Measurements from ENCODE around the gene STIM1.
"Not testable (repeated sequence)": the region's sequence is repeated elsewhere in the genome, so short reads cannot be mapped to it uniquely, and the experiment has no call there.

STIM1 gene

DNA sequence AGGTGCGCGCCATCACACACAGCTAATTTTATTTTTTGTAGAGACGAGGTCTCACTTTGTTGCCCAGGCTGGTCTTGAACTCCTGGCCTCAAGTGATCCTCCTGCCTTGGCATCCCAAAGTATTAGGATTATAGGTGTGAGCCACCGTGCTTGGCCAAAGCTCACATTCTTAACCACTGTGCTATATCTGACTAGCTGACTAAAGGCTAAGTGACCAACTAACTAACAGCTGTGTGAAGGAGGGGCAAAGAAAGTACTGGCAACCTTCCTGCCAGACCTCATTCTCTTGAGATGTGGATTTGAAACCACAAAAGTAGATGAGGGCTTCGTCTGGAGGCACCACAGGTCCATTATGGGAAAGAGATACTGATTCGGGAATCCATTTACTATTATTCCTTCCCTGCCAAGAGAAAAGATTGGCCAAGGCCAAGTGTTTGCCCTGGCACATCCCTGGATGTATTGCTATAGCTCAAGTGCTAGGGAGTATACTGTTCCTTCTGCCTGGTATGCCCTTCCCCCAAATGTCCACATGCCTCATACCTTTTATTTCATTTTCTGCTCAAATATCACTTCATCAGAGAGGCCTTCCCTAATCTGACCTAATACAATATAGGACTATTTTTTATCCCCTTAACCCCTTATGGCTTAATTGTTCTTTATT lies 186.4 kb downstream of the STIM1 start:
- Histone ChIP-seq H3K9ac (ENCODE audit: insufficient read length, low read depth) (no peak overlapping the region), H3K9me3 (ENCODE audit: insufficient read depth, low read length) (no peaks in the 10 kb centered on the region), H3K4me1 (ENCODE audit: insufficient read depth, insufficient read length) (no peaks in the 10 kb centered on the region), H3K27me3 (ENCODE audit: insufficient read depth, insufficient read length) (no peaks in the 10 kb centered on the region), H3K36me3 (ENCODE audit: insufficient read depth, insufficient read length, low read length) (no peaks in the 10 kb centered on the region), H3K4me3 (ENCODE audit: insufficient read length, low read depth) (no peak overlapping the region)
- no peak for TF ChIP-seq YY1 (IDR thresholded peaks at IDR 0.05; ENCODE audit: insufficient read depth, insufficient read length)
- DNase-seq (ENCODE audit: low read depth, low spot score) = no peak

DNA sequence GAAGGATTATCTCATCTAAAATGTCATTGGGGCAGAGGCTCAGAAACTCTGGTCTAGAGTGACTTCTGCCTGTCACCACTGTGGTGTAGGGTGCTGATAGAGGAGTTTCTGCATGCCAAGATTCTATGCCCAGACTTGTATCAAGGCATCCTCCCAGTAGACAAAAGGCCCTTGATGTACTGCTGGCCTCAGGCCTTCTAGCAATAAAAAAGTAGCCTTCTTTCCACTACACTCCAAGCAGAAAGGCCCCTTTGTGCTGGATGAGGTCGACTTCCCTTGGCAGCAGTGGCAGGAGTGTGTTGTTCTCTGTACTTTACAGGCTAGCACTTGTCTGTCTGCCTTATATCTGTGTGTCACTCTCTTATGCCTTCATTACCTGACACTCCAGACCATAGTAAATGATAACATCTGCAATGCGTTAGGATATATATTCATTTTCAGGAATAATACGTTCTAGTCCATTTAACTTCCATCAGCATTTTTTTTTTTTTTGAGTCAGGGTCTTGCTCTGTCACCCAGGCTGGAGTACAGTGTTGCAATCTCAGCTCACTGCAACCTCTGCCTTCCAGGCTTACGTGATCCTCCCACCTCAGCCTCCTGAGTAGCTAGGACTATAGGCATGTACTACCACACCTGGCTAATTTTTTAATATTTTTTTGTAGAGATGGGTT lies 189.6 kb downstream of the STIM1 start:
- Histone ChIP-seq H3K4me1 (ENCODE audit: insufficient read depth, insufficient read length) (no peaks in the 10 kb centered on the region), H3K36me3 (ENCODE audit: insufficient read depth, insufficient read length, low read length) (no peaks in the 10 kb centered on the region), H3K9ac (ENCODE audit: insufficient read length, low read depth) (no peak overlapping the region), H3K9me3 (ENCODE audit: insufficient read depth, low read length) (no peaks in the 10 kb centered on the region), H3K4me3 (ENCODE audit: insufficient read length, low read depth) (no peak overlapping the region), H3K27me3 (ENCODE audit: insufficient read depth, insufficient read length) (no peaks in the 10 kb centered on the region)
- TF ChIP-seq SUZ12 (IDR thresholded peaks at IDR 0.05; ENCODE audit: extremely low read depth, insufficient read depth, insufficient read length) (no peak), ZNF274 (IDR thresholded peaks at IDR 0.05; ENCODE audit: low read depth, low read length) (no peak), YY1 (IDR thresholded peaks at IDR 0.05; ENCODE audit: insufficient read depth, insufficient read length) (no peak)
- DNase-seq (ENCODE audit: low read depth, low spot score) = no peak

DNA sequence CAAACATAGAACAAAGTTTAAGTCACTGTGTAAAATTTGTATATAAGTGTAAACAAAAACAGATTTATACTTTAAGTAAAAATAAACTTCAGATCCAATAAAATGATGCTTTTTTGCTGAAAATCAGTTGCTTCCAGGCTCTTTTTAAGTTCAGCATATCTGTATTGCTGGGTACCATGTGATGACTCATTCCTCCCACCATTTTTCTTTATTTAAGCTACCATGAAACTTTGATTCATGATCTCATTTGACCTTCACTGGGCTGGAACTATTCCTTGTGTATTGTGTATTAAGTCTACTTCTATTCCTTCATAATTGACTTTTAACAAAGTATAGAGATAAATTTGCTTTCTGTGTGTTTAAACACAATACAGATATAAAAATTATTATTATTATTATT lies 192.9 kb downstream of the STIM1 start:
- Histone ChIP-seq H3K9me3 (ENCODE audit: insufficient read depth, low read length) (no peaks in the 10 kb centered on the region), H3K4me1 (ENCODE audit: insufficient read depth, insufficient read length) (no peaks in the 10 kb centered on the region), H3K9ac (ENCODE audit: insufficient read length, low read depth) (no peak overlapping the region), H3K36me3 (ENCODE audit: insufficient read depth, insufficient read length, low read length) (no peaks in the 10 kb centered on the region), H3K4me3 (ENCODE audit: insufficient read length, low read depth) (no peak overlapping the region), H3K27me3 (ENCODE audit: insufficient read depth, insufficient read length) (no peaks in the 10 kb centered on the region)
- DNase-seq (ENCODE audit: low read depth, low spot score) = no peak
- no peak for TF ChIP-seq ZNF274 (IDR thresholded peaks at IDR 0.05; ENCODE audit: low read depth, low read length)
- TF ChIP-seq SUZ12 (IDR thresholded peaks at IDR 0.05; ENCODE audit: extremely low read depth, insufficient read depth, insufficient read length) = no peak
- no peak for TF ChIP-seq YY1 (IDR thresholded peaks at IDR 0.05; ENCODE audit: insufficient read depth, insufficient read length)

DNA sequence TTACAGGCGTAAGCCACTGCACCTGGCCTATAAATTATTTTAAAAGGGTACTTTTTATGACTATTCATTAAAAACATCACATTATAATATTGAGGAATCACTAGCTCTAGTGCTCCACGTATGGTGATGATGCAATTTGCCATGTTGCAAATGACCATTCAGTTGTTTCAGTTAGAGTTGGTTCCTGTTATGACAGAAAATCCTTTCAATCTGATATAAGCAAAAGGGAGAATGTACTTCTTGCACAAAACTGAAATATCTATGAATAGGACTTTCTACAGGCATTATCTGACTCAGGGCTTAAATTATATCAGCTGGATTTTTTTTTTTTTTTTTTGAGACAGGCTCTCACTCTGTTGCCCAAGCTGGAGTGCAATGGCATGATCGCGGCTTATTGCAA lies 193.5 kb downstream of the STIM1 start:
- Histone ChIP-seq H3K4me3 (ENCODE audit: insufficient read length, low read depth) (no peak overlapping the region), H3K36me3 (ENCODE audit: insufficient read depth, insufficient read length, low read length) (no peaks in the 10 kb centered on the region), H3K27me3 (ENCODE audit: insufficient read depth, insufficient read length) (no peaks in the 10 kb centered on the region), H3K9me3 (ENCODE audit: insufficient read depth, low read length) (no peaks in the 10 kb centered on the region), H3K4me1 (ENCODE audit: insufficient read depth, insufficient read length) (no peaks in the 10 kb centered on the region), H3K9ac (ENCODE audit: insufficient read length, low read depth) (no peak overlapping the region)
- DNase-seq (ENCODE audit: low read depth, low spot score) = no peak
- no peak for TF ChIP-seq ZNF274 (IDR thresholded peaks at IDR 0.05; ENCODE audit: low read depth, low read length)
- TF ChIP-seq SUZ12 (IDR thresholded peaks at IDR 0.05; ENCODE audit: extremely low read depth, insufficient read depth, insufficient read length) = no peak
- TF ChIP-seq YY1 (IDR thresholded peaks at IDR 0.05; ENCODE audit: insufficient read depth, insufficient read length) = no peak

DNA sequence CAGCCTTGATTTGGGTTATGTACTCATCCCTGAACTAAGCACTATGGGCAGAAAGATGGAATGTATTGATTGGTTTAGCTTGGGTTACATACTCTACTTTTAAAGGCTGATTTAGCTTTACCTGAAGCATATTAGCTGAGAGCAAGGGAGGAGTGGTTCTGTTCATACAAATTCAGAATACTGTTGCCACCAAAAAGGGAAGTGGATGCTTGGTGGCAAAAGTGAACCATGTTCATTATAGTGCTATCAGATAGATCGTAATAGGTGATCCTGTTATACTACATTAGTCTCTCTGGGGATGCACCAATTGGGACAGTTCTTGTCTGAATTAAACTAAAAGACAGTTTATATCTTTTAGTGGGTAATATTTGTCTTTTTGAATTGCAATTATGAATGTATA lies 194.7 kb downstream of the STIM1 start:
- no peak for TF ChIP-seq ZNF274 (IDR thresholded peaks at IDR 0.05; ENCODE audit: low read depth, low read length)
- TF ChIP-seq YY1 (IDR thresholded peaks at IDR 0.05; ENCODE audit: insufficient read depth, insufficient read length) = no peak
- no peak for TF ChIP-seq SUZ12 (IDR thresholded peaks at IDR 0.05; ENCODE audit: extremely low read depth, insufficient read depth, insufficient read length)
- no peak for DNase-seq (ENCODE audit: low read depth, low spot score)
- Histone ChIP-seq H3K27me3 (ENCODE audit: insufficient read depth, insufficient read length) (no peaks in the 10 kb centered on the region), H3K9ac (ENCODE audit: insufficient read length, low read depth) (no peak overlapping the region), H3K4me3 (ENCODE audit: insufficient read length, low read depth) (no peak overlapping the region), H3K36me3 (ENCODE audit: insufficient read depth, insufficient read length, low read length) (no peaks in the 10 kb centered on the region), H3K4me1 (ENCODE audit: insufficient read depth, insufficient read length) (no peaks in the 10 kb centered on the region), H3K9me3 (ENCODE audit: insufficient read depth, low read length) (no peaks in the 10 kb centered on the region)

DNA sequence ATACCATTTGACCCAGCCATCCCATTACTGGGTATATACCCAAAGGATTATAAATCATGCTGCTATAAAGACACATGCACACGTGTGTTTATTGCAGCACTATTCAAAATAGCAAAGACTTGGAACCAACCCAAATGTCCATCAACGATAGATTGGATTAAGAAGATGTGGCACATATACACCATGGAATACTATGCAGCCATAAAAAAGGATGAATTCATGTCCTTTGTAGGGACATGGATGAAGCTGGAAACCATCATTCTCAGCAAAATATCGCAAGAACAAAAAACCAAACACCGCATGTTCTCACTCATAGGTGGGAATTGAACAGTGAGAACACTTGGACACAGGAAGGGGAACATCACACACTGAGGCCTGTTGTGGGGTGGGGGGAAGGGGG lies 197.7 kb downstream of the STIM1 start:
- DNase-seq (ENCODE audit: low read depth, low spot score); H3K27me3 ChIP-seq (ENCODE audit: insufficient read depth, insufficient read length); H3K4me1 ChIP-seq (ENCODE audit: insufficient read depth, insufficient read length); H3K9me3 ChIP-seq (ENCODE audit: insufficient read depth, low read length); H3K9ac ChIP-seq (ENCODE audit: insufficient read length, low read depth); H3K4me3 ChIP-seq (ENCODE audit: insufficient read length, low read depth); H3K36me3 ChIP-seq (ENCODE audit: insufficient read depth, insufficient read length, low read length): not testable (repeated sequence)

DNA sequence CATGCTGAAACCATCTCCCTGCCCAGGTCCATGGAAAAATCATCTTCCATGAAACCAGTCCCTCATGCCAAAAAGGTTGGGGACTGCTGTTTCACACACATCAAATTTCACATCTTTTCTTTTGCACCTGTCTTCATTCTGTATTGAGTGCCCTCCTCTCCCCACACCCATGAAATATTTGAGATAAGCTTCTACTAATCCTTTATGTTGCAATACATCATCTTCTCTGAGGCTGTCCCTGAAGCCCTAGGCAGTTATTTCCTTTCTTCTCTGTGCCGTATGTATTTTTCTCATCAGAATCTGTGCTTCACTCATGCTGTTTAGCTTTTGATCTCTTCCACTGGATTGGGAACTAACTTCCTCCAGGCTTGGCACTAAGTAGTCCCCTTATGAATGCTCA lies 199.2 kb downstream of the STIM1 start:
- Histone ChIP-seq H3K9ac (ENCODE audit: insufficient read length, low read depth) (no peak overlapping the region), H3K9me3 (ENCODE audit: insufficient read depth, low read length) (no peaks in the 10 kb centered on the region), H3K27me3 (ENCODE audit: insufficient read depth, insufficient read length) (no peaks in the 10 kb centered on the region), H3K4me3 (ENCODE audit: insufficient read length, low read depth) (no peak overlapping the region), H3K4me1 (ENCODE audit: insufficient read depth, insufficient read length) (no peaks in the 10 kb centered on the region), H3K36me3 (ENCODE audit: insufficient read depth, insufficient read length, low read length) (peaks cover 8% of the 10 kb centered on the region)
- TF ChIP-seq YY1 (IDR thresholded peaks at IDR 0.05; ENCODE audit: insufficient read depth, insufficient read length) = no peak
- no peak for TF ChIP-seq SUZ12 (IDR thresholded peaks at IDR 0.05; ENCODE audit: extremely low read depth, insufficient read depth, insufficient read length)
- no peak for TF ChIP-seq ZNF274 (IDR thresholded peaks at IDR 0.05; ENCODE audit: low read depth, low read length)
- DNase-seq (ENCODE audit: low read depth, low spot score) = no peak
